ENCODE results near the gene LAMC1. TPM values are rescaled to one million over a fixed set of nuclear protein-coding genes. Genes with fewer than 3 reads are reported as not detected.

Gene LAMC1
- total RNA-seq, 8 experiments from 2014 or later: 20.1 to 363 (median 140) TPM

DNA sequence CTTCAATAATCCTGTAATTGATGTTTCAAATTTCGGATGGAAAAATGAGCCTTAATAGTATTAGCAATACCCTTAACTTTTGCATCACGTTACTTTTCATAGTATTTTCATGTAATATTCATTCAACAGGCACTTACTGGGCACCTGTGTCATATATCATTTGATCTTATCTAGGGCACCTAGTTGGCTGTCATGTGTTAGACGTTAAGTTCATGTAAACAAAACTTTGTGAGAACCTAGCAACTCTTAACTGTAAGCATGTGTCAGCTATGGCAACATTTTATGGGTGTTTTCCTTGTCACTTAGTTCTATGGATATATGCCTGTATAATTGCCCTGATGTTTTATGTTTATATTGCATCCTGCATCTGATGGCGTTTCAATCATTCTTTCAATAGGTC lies 163.6 kb downstream of the LAMC1 start:
- no peaks in the 10 kb centered on the region for H3K4me1 ChIP-seq (replicated peaks in 1 of 2)
- peak in 3 of 8 experiments; percentile 17 to 92 (median 65) for ATAC-seq (replicated peaks in 6 of 8)
- H3K4me3 ChIP-seq: no peak overlapping the region
- H3K27ac ChIP-seq: no peak overlapping the region
- in situ Hi-C loops (cut with MboI; ENCODE audit: low pct_unique_long_range_greater_than_20kb in 2 of 9, low sequenced_read_pairs in 9 of 9, unreplicated experiment in 9 of 9): no loop called here
- 21 to 100% (median 83%) methylated on average over 1 to 4 of the region's 4 CpGs for WGBS, 10 experiments

DNA sequence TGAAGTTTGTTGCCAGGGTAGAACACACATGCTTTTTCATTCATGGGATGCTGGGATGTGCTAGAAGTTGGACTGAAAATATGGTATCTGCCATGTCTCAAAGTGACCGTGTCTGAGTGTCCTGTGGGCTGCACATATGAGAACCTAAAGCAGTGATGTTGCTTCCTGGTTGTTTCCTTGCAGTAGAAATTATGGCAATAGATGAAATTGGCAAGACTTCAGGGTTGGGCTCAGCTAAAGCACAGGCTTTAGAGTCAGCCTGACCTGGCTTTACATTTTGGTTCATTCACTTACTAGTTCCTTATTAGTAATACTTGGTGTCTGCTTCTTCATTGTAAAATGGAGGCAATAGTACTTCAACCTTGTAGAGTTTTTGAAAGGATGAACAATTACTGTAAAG lies 165.0 kb downstream of the LAMC1 start:
- in situ Hi-C loops (cut with MboI; ENCODE audit: low pct_unique_long_range_greater_than_20kb in 2 of 9, low sequenced_read_pairs in 9 of 9, unreplicated experiment in 9 of 9): no loop called here
- H3K4me1 ChIP-seq (replicated peaks in 1 of 2): no peaks in the 10 kb centered on the region
- ATAC-seq (replicated peaks in 6 of 8): no peak
- no peak overlapping the region for H3K27ac ChIP-seq
- H3K4me3 ChIP-seq: no peak overlapping the region
- WGBS, 10 experiments: 71 to 100% (median 100%) methylated on average over 1 of the region's 1 CpG; no CpG with 5 or more reads in 3 of the 10 experiments

DNA sequence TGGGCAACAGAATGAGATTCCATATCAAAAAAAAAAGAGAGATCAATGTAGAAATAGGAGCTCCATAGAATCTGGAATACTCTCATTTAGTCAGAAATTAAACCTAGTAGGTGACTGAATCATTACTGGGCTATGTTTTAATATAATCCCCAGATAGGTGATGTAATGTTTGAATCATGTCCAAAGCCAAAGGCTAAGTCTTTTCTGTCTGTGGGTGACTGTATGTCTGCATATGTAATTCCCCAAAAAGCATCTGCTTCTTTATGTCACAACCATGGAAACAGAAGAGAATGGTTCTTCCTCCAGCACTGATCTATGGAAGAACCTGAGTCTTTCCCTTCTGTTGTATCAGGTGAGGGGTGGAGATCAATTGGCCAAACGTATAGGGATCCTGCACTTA lies 168.6 kb downstream of the LAMC1 start:
- Histone ChIP-seq H3K4me3 (no peak overlapping the region), H3K27ac (no peak overlapping the region), H3K4me1 (replicated peaks in 1 of 2) (no peaks in the 10 kb centered on the region)
- in situ Hi-C loops (cut with MboI; ENCODE audit: low pct_unique_long_range_greater_than_20kb in 2 of 9, low sequenced_read_pairs in 9 of 9, unreplicated experiment in 9 of 9): no loop called here
- WGBS, 10 experiments: 0 to 91% (median 67%) methylated on average over 1 of the region's 1 CpG; no CpG with 5 or more reads in 3 of the 10 experiments
- peak in 6 of 8 experiments; percentile 20 to 87 (median 60) for ATAC-seq (replicated peaks in 6 of 8)

DNA sequence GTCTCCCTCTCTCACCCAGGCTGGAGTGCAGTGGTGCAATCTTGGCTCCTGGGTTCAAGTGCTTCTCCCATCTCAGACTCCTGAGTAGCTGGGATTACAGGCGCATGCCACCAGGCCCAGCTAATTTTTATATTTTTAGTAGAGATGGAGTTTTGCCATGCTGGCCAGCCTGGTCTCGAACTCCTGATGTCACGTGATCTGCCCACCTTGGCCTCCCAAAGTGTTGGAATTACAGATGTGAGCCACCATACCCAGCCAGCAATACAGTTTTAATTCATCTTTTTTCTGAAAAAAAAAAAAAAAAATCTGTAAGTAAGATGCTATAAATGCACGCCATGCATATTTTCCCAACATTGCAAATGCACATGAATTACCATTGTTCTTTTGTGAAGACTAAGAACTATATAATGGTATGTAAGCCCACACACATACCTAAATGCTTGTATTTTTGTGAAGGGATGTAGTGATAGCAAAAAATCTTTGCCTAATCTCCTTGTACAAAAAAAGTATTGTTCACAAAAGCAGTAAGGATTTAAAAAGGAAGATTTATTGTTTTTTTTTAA lies 170.8 kb downstream of the LAMC1 start:
- H3K4me1 ChIP-seq (replicated peaks in 1 of 2): no peaks in the 10 kb centered on the region
- WGBS, 10 experiments: 17 to 96% (median 80%) methylated on average over 1 to 4 of the region's 4 CpGs
- ATAC-seq (replicated peaks in 6 of 8): peak in 1 of 8 experiments; percentile 63
- no peak overlapping the region for H3K27ac ChIP-seq
- H3K4me3 ChIP-seq: no peak overlapping the region
- in situ Hi-C loops (cut with MboI; ENCODE audit: low pct_unique_long_range_greater_than_20kb in 2 of 9, low sequenced_read_pairs in 9 of 9, unreplicated experiment in 9 of 9): no loop called here

DNA sequence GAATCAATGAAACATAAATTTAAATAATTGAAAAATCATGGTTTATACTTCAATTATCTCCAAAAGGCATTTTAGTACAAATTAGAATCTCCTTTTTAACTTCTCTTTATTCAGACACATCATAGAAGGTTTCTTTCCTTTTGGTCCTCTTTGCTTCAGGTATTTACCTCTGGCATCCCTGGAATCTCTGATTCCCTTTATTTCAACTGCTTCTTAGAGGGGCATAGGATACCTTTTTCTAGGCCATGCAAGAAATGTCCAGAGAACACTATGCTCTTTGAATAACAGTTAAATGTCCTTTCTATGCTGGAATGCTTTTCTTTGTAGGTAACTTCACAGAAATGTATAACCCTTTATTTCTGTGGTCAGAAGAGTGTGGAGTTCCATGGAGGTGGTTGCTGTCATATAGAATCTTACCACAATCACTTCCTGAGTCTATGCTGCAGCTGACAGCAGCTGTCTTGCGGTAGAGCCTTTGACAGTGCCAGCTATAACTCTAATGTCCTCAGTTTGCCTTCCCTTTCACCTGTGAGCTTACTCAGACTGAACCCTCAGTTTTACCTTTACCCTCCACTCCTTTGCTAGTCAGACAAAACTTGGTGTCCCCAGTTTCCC lies 171.4 kb downstream of the LAMC1 start:
- peak in 1 of 8 experiments; percentile 39 for ATAC-seq (replicated peaks in 6 of 8)
- Histone ChIP-seq H3K4me1 (replicated peaks in 1 of 2) (no peaks in the 10 kb centered on the region), H3K27ac (no peak overlapping the region), H3K4me3 (no peak overlapping the region)
- 71 to 100% (median 100%) methylated on average over 1 of the region's 1 CpG; no CpG with 5 or more reads in 2 of the 10 experiments for WGBS, 10 experiments
- in situ Hi-C loops (cut with MboI; ENCODE audit: low pct_unique_long_range_greater_than_20kb in 2 of 9, low sequenced_read_pairs in 9 of 9, unreplicated experiment in 9 of 9): no loop called here

DNA sequence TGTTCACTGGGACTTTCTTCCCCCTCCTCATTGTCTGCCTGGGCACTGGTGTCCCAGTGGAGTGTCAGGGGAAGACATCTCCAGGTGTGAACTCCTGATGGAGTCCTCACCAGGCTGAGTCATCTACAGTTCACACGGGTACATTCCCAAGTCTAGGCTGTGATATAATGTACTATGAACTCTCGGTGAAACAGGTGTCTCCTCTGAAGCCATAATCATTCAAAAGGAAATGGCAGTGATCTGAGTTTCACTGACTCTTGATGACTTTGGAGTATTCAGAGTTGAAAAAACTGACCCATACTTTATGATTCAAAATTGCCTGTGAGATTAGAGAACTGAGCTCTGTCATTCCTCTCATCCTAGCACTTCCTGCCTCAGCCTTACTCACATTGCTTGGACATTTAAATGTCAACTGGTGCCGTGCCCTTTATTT lies 171.9 kb downstream of the LAMC1 start:
- WGBS, 10 experiments: 0 to 60% (median 16%) methylated on average over 1 to 3 of the region's 3 CpGs; no CpG with 5 or more reads in 2 of the 10 experiments
- H3K4me1 ChIP-seq (replicated peaks in 1 of 2): no peaks in the 10 kb centered on the region
- H3K4me3 ChIP-seq: no peak overlapping the region
- peak in 3 of 8 experiments; percentile 52 to 86 (median 80) for ATAC-seq (replicated peaks in 6 of 8)
- in situ Hi-C loops (cut with MboI; ENCODE audit: low pct_unique_long_range_greater_than_20kb in 2 of 9, low sequenced_read_pairs in 9 of 9, unreplicated experiment in 9 of 9): no loop called here
- no peak overlapping the region for H3K27ac ChIP-seq

Other genes starting within 250 kb of the LAMC1 start
- 10 to 100 TPM in 1 of 8 experiments, 1 to 10 TPM in 7; 2.3 to 10.1 (median 4.0) TPM for gene NPL, start 233.6 kb upstream of the LAMC1 start, total RNA-seq
- gene DHX9, start 184.1 kb upstream of the LAMC1 start, total RNA-seq: 100 to 1,000 TPM; 116 to 327 (median 147) TPM
- under 1 TPM in 1 of 8 experiments, not detected in 7; 0.47 TPM for gene SHCBP1L, start 70.3 kb upstream of the LAMC1 start, total RNA-seq
- gene LAMC2, start 162.8 kb downstream of the LAMC1 start, total RNA-seq: 1 to 10 TPM in 3 of 8 experiments, under 1 TPM in 5; 0.14 to 2.8 (median 0.56) TPM

Measured in motor neuron (in vitro differentiated cells).